Peyer's patch (tissue), 4 donors: Measurements from ENCODE around the gene THOC1.

Source experiments
- CTCF ChIP-seq, 6 experiments: fragments of 450-650 bp in 4 of 6; fragments of 200-600 bp in 2 of 6; sonication (generic) in 1 of 6; IDR thresholded peaks; one replicate each; pipeline ENCODE4 v1.5.1; 2017 to 2019; ENCODE audit warnings: antibody characterized with exemption in 6 of 6, mild to moderate bottlenecking in 3 of 6, moderate library complexity in 1 of 6
- POLR2A ChIP-seq, 2 donors: fragments of 450-650 bp; IDR thresholded peaks; one replicate each; pipeline ENCODE4 v1.5.1; 2017; ENCODE audit warnings: antibody characterized with exemption in 2 of 2, mild to moderate bottlenecking in 2 of 2, moderate library complexity in 2 of 2

GRCh38 chr18:274313-274712, 6.5 kb upstream of the THOC1 start:
- TF ChIP-seq CTCF (IDR thresholded peaks at IDR 0.05) (no peak), POLR2A (IDR thresholded peaks at IDR 0.05) (no peak)
